ENCODE results near the gene SIX1.

GRCh38 chr14:60668431-60669112 lies 19.3 kb upstream of the SIX1 start:
- TF ChIP-seq CTCF (IDR thresholded peaks at IDR 0.05; ENCODE audit: low read depth, low read length, poor library complexity, severe bottlenecking) (no peak), EZH2phosphoT487 (IDR thresholded peaks at IDR 0.05; ENCODE audit: borderline replicate concordance, low read length) (no peak)

Measured in DOHH2 (cell line).